ENCODE data around the gene OR2Z1.
"Not testable (repeated sequence)": the region's sequence is repeated elsewhere in the genome, so short reads cannot be mapped to it uniquely, and the experiment has no call there.

DNA sequence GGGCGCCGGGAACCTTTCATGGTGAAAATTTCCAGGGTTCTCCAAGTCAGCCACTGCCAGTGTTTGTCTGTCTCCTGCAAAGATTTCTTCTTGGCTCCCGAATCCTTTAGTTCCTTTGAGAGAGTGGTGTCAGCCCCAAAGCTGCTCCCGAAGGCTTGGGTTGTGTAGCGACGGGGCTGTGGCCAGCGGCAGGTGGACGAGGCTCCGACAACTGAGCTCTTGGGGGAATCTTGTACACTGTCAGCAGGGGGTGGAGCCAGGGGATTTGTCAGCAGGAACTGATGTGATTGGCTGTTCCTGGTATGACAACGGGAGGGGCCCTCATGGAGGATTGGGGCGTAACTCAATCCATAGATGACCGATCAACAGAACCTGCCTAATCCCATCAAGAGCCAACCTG lies 52.2 kb downstream of the OR2Z1 start:
- TF ChIP-seq CTCF (IDR thresholded peaks at IDR 0.05); POLR2AphosphoS5 (IDR thresholded peaks at IDR 0.05; ENCODE audit: low read depth, low read length); TCF7L2 (IDR thresholded peaks at IDR 0.05; ENCODE audit: low read depth, low read length); REST (IDR thresholded peaks at IDR 0.05; ENCODE audit: insufficient read depth in 1 of 2, low read depth in 2 of 2, low read length in 1 of 2): not testable (repeated sequence)
